ENCODE measurements around the gene CORO1C.
"Not testable (repeated sequence)": the region's sequence is repeated elsewhere in the genome, so short reads cannot be mapped to it uniquely, and the experiment has no call there.

Gene CORO1C

GRCh38 chr12:108683906-108684556 is 47.3 kb downstream of the CORO1C start:
- intact Hi-C loops (cut with DNase I) = no loop called here
- no peak for DNase-seq

DNA sequence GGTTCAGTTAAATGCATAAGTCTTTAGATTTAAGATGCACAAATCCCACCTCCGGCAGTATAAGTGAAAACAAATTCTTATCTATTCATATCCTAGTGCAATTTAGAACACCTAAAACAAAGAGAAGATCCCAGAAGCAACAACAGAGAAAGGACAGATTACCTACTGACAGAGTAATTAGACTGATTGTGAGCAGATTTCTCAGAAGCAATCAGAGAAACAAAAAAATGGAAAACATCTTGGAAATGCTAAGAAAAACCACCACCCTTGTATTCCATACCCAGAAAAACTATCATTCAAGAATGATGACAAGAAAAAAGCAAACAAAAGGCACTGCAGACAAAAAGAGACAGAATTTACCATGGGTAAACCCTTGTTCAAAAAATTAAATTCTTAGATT is 50.0 kb downstream of the CORO1C start:
- intact Hi-C loops (cut with DNase I) = no loop called here
- no peak for DNase-seq

- intact Hi-C loops (cut with DNase I) = no loop called here
- no peak for DNase-seq
These were observed 52.1 kb downstream of the CORO1C start for GRCh38 chr12:108679106-108679681.

DNA sequence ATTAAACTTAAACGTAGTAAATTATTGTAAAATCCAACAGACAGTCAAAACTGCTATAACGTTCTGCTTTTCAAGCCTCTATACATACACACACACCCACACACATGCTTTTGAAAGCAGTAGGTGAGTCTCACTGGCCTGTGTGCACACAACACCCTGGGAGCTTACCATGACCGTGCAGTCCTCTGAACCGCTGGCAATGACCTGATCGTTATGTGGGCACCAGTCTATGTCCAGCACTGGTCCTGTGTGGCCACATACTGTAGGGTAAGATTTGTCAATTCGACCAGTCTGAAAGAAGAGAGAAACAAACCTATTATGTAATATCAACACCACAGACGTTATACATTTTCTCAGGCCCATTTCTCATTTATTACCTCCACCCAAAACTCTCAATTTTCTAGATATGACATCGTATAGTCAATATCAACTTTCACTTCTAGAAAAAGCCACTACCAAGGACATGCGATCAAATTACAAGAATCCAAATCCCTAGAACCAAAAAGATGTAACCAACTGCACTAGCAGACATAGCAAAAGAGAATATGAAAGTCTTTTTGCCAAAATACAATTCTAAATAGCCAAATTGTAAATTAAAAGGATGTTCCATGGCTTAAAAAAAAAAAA is 53.1 kb downstream of the CORO1C start:
- no peak for DNase-seq
- intact Hi-C loops (cut with DNase I) = no loop called here

- no peak for DNase-seq
- intact Hi-C loops (cut with DNase I) = no loop called here
These were observed 53.9 kb downstream of the CORO1C start for GRCh38 chr12:108677381-108677780.

DNA sequence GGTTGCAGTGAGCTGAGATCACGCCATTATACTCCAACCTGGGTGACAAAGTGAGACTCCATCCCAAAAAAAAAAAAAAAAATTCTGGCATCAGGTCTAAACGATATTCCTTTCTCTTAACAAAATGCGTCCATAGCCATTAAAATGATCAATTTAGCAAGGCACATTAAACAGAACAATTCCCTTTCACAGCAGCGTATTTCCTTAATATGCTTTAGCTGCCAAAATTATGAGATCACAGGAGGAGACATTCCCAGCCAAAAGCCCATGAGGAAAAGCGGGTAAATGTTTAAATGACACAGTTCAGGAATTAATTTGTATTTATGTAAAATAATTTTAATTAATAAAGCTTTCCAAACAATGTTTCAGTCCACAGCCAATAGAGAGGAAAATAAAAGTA is 54.6 kb downstream of the CORO1C start:
- intact Hi-C loops (cut with DNase I) = no loop called here
- no peak for DNase-seq

DNA sequence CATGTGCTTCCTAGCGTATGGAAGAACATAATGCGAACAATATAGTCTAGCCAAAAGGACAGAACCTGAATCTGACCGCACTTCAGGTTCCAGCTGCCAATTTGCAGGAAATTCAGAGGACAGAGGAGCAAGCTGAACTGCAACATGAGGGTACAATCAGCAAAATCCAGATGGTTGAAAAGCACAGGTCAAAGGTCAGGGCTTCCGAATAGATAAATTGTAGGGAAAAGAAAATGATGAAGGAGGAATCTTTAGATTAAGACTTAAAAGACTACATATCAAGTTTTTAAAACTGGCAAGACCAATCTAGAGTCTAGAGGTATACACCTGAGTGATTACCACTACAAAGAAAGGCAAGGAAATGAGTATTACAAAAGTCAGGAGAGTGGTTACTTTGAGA is 55.5 kb downstream of the CORO1C start:
- DNase-seq = no peak
- intact Hi-C loops (cut with DNase I) = no loop called here

GRCh38 chr12:108672054-108672453 is 59.3 kb downstream of the CORO1C start:
- DNase-seq = no peak
- intact Hi-C loops (cut with DNase I) = no loop called here

GRCh38 chr12:108671110-108671509 is 60.2 kb downstream of the CORO1C start:
- intact Hi-C loops (cut with DNase I) = no loop called here
- no peak for DNase-seq

DNA sequence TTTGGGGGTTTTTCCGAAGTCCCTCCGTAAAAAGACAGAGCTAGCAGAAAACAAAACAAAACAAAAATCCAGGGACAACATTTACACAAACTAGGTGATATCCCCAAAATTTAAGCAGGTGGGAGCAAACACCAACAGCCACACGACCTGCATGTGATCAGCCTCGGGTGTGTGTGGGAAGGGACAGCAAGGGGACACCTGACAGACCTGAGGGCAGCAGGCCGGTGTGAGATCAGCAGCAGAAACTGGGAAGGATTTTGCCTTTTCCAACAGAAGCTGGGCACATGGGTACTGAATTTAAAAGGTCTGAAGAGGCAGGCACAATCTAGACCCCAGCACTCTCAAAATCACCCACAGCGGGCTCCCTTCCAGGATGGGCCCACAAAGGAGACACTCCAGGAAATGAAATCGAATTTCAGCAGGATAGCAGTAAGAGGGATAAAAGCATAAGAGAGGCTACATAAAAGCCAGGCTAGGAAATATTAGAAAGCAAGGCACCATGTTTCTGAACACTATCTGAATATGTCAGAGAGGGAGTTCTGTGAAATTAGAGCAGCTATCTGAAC is 61.2 kb downstream of the CORO1C start:
- DNase-seq = no peak
- intact Hi-C loops (cut with DNase I) = no loop called here

GRCh38 chr12:108668542-108668941 is 62.8 kb downstream of the CORO1C start:
- intact Hi-C loops (cut with DNase I) = no loop called here
- DNase-seq = no peak

- intact Hi-C loops (cut with DNase I) = no loop called here
- no peak for DNase-seq
These were observed 63.3 kb downstream of the CORO1C start for GRCh38 chr12:108668063-108668462.

DNA sequence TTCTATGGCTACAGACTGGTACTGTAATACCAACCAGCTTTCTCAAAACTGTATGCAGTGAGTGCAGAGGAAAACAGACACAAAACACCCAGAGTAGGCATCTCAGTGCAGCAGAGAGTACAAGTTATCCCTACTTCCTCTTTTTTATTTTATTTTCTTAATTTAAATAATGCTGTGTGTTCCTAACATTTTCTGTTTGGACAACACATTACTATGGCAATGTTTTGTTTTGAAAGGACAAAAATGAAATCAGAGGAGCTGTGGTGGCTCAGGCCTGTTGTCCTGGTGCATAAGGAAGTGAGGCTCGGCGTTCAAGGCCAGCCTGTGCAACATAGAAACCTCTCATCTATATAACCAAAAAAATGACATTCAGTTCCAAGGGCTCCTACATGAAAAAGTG is 64.0 kb downstream of the CORO1C start:
- intact Hi-C loops (cut with DNase I) = no loop called here
- DNase-seq = no peak

- peak in 3 of 10 donors; percentile 9 to 89 (median 46) for DNase-seq
- intact Hi-C loops (cut with DNase I) = no loop called here
These were observed 64.9 kb downstream of the CORO1C start for GRCh38 chr12:108666401-108666881.

DNA sequence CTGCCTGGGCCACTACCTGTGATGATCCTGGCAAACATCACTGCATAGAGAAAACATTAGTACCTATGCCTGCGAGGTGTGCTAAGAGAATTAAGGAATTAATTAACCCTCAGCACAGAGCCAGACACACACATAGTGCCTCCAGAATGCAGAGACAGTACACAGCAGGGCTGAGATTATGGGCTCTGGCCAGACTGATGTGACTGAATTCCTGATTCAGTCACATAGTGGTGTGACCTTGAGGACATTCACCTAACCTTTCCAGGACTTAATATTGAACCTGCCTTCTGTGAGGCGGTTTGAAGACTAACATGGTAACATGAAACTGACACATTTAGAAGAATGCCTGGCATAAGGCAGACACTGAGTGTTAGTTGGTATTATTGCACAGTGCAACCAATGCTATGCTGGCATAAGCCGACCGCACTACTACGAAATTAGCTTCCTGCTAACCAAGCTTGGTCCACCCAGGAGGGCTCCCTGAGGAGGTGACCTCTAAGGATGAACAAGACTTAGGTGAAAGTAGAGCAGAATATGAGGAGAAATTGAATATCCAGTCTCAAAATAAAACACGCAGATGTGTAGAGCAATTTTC is 65.6 kb downstream of the CORO1C start:
- DNase-seq = no peak
- intact Hi-C loops (cut with DNase I) = no loop called here

- intact Hi-C loops (cut with DNase I) = loop anchor here (1.0 kb wide), 1 partner anchor 139 kb away; no protein-coding TSS in a partner anchor
These were observed 66.7 kb downstream of the CORO1C start for GRCh38 chr12:108664338-108665258.

GRCh38 chr12:108663324-108664015 is 67.8 kb downstream of the CORO1C start:
- intact Hi-C loops (cut with DNase I) = loop anchor here (1.0 kb wide), 1 partner anchor 140 kb away; no protein-coding TSS in a partner anchor
- DNase-seq = no peak

More at GRCh38 chr12:108664338-108665258, 66.7 kb downstream of the CORO1C start:
- peak; percentile 58 to 96 (median 81) for DNase-seq

DNA sequence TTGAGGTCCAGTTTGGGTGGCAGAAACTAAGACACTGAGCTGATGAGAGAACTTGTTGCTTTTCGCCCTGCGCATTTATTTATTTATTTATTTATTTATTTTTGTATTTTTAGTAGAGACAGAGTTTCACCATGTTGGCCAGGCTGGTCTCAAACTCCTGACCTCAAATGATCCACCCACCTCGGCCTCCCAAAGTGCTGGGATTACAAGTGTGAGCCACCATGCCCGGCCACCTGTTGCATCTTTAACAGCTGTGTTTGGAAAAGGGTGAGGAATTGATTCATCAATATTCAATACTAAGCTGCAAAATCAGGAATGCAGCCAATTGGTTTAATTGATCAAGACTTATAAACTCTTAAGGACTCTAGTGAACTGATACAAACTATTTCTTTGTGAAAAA is 73.2 kb downstream of the CORO1C start:
- intact Hi-C loops (cut with DNase I); DNase-seq: not testable (repeated sequence)

DNA sequence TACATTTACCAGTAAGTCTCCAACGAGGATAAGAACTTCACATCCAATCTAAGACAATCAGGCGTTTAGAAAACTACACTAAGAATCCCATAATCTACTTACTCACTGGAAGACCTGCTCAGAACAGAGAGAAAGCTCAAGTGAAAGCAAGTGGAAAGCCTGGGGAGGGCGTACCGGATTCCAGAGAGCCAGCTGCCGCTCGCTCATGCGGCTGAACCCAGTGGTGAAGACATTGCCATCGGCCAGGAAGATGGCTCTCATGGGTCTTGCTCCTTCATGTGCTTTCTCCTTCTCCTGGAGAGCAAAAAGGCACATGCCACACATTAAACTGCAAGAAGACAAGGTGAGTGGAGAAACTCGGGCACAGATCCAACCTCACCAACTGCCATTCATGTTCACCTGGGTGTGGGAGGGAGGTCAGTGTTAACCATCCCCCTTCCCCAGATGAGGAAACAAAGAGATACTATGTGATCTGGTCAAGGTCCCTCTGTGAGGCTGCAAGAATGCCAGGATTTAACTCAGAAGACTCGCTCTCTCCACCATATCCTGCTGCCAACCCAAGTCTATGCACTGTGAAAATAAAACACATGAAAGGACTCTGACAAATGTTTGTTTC is 74.1 kb downstream of the CORO1C start:
- no peak for DNase-seq
- intact Hi-C loops (cut with DNase I) = no loop called here
